Hepatic stellate cell (primary cell): ENCODE data around the gene CALHM3.
"Not testable (repeated sequence)": the region's sequence is repeated elsewhere in the genome, so short reads cannot be mapped to it uniquely, and the experiment has no call there.

Experiments used
- DNase-seq: peaks from one replicate; pipeline ENCODE4 v3.0.0; 2011; ENCODE audit warnings: low spot score

The CALHM3 gene, protein sequence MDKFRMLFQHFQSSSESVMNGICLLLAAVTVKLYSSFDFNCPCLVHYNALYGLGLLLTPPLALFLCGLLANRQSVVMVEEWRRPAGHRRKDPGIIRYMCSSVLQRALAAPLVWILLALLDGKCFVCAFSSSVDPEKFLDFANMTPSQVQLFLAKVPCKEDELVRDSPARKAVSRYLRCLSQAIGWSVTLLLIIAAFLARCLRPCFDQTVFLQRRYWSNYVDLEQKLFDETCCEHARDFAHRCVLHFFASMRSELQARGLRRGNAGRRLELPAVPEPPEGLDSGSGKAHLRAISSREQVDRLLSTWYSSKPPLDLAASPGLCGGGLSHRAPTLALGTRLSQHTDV

DNA sequence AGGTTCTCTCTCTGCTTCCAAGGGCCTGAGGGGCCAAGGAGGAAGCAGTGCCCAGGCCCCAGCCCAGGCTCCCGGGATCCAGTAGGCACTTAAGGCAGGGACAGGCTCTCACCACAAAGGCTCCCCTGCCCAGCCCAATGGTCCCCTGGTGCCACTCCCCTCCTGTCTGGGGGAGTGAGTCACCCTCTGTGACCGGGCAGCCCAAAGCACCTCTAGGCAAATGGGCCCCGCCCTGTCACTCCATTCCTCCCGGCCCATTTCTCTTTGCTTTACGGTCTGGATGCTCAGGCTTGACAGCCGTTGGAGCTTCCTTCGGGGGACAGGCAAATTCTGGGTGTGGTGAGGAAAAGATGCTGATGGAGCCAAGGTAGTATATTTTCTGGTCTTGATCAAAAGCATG, at the start of gene CALHM3:
Gene CALHM3 (minus strand): TSS at position 106 of the 400 bp plus-strand sequence. CDS start 208 bp downstream, outside the sequence.
- DNase-seq = no peak

DNA sequence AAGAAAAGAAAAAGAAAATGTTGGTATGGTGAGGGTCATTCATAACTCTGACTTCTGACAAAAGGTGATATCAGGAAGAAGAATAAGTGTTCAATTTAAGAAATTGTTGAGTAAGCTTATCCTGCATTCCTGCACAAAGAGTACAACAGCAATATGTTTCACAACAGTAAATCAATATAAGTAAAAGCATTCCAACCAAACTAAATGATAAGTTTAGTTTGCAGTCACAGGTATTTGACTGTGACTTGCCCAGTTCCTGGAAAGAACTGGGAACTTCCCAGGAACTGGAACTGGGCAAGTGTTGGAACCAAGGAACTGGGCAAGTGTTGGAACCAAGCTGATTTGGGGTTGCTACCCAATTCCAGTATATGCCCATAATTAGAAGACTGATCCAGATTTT, 49.5 kb upstream of the CALHM3 start:
- no peak for DNase-seq

DNA sequence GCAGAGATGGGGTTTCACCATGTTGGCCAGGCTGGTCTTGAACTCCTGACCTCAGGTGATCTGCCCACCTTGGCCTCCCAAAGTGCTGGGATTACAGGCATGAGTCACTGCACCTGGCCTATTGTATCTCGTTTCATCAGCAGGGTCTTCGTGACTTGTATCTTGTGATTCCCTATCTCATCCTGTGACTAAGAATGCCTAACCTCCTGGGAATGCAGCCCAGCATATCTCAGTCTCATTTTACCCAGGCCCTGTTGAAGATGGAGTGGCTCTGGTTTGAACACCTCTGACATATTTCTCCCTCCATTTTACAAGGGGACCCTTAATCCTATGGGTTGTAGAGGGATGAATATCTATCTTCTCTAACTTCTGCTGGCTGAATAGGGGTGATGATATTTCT, 48.4 kb upstream of the CALHM3 start:
- DNase-seq = not testable (repeated sequence)

DNA sequence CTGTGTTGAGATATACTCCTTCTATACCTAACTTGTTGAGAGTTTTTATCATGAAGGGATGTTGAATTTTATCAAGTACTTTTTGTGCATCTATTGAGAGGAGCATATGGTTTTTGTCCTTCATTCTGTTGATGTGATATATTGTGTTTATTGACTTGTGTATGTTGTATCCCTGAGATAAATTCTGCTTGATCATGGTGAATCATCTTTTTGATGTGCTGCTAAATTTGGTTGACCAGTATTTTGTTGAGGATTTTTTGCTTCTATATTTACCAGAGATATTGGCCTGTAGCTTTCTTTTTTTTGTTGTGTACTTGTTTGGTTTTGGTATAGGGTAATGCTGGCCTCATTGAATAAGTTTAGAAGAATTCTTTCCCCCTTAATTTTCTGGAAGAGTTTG, 46.9 kb upstream of the CALHM3 start:
- DNase-seq = no peak

DNA sequence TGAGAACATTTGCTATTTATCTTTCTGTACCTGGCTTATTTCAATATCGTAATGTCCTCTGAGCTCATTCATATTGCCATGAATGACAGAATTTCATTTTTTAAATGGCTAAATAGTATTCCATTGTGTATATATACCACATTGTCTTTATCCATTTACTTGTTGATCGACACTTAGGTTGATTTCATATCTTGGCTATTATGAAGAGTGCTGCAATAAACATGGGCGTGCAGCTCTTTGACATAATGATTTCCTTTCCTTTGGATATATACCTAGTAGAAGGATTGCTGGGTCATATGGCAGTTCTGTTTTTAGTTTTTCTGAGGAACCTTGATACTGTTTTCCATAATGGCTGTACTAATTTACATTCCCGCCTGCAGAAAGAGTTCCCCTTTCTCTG, 44.6 kb upstream of the CALHM3 start:
- DNase-seq = no peak

DNA sequence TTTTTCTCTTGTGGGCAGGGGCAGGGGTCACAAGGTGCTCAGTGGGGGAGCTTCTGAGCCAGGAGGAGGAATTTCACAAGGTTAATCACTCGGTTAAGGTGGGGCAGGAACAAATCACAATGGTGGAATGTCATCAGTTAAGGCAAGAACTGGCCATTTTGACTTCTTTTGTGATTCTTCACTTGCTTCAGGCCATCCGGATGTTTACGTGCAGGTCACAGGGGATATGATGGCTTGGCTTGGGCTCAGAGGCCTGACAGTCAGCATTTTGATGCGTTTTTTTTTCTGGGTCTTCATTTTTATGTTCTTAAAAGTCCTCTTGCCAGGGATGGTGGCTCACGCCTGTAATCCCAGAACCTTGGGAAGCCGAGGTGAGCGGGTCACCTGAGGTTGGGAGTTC, 43.0 kb upstream of the CALHM3 start:
- DNase-seq = not testable (repeated sequence)

DNA sequence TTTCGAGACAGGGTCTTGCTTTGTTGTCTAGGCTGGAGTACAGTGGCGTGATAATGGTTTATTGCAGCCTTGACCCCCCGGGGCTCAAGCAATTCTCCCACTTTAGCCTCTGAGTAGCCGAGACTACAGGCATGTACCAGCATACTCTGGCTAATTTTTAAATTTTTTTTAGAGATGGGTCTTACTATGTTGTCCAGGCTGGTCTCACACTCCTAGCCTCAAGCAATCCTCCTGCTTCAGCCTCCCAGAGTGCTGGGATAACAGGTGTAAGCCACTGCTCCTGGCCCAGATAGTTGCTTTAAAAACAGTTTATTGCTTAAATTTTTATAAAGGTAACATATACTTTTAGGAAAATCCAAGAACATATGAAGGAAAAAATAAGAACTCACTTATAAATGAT, 40.8 kb upstream of the CALHM3 start:
- no peak for DNase-seq

DNA sequence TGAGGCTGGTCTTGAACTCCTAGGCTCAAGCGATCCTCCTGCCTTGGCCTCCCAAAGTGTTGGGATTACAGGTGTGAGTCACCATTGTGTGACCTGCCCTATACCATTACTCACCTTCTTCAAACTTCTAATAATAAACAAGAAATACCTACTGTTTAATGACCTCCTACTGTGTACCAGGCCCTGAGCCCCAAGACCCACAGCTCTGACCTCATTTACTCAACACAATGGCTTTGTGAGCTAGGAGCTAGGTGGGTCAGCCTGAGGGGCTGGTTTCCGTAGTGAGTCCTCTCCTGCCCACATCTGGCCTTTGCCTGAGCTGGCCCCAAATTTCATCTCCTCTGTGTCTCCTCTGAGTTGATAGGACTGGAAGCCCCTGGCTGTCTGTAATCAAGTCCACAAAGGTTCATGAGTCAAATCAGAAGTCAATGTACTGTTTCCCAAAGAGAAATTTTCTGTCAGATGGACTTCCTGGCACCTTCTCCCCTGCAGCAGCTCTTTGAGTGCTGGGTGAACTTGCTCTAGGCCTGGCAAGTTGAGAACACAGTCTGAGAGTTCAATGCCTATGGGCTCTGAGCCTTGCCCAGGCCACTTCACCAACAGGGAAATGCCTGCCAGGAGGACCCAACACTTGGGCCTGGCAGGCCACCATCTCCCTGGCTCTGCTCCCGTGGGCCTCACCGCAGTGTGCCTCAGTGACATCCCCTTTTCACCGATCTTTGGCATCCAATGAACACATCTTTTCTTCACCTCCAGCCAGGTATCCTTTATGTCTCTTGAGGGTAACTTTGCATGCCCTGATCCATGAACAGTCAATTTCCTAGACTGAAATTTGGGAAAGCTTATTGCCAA, 38.4 kb upstream of the CALHM3 start:
- no peak for DNase-seq

DNA sequence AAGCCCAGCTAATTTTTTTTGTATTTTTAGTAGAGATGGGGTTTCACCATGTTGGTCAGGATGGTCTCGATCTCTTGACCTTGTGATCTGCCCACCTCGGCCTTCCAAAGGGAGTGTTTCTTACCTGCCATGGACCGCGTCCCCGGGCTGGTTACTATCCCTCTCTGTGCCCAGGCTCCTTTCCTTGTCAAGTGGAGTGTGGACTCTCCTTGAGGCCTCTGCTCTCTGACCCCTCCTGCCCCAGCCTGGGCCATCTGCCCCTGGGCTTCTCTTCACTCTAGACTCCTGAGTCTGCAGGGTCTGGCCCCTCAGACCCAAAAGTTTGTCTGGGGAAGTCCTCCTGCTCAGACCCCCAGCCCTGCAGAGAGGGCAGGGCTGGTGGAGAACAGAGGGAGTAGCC, 35.2 kb upstream of the CALHM3 start:
- DNase-seq = no peak

DNA sequence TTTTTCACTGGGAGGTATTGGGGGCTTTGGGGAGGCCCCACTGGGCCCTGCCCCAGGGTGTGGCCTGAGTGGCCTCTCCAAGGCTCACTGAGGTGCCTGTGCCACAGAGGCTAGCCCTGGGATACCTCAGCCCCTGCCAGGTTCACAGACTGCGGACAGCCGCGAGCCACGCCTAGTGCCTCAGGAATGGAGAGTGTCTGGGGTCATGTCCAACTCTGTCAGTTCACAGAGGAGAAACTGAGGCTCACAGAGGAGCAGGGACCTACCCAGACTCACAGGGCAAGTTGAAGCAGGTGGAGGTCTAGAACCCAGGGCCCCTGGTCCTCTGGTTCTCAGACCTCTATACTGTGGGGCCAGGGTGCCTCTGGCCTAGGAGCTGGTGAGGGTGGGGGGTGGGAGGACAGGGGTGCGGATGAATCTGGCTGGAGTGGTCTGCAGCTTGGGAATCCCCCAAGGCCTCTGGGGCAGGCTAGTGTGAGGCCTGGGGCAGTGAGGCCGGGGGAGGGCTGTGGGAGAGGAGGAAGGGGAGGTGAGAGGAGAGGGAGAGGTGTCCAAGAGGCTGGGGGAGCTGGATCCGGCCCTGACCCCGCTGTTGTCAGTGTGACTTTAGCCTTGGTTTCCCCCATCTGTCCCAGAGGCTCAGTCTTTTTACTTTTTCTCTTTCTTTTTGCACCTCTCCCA, 34.5 kb upstream of the CALHM3 start:
- DNase-seq = no peak

DNA sequence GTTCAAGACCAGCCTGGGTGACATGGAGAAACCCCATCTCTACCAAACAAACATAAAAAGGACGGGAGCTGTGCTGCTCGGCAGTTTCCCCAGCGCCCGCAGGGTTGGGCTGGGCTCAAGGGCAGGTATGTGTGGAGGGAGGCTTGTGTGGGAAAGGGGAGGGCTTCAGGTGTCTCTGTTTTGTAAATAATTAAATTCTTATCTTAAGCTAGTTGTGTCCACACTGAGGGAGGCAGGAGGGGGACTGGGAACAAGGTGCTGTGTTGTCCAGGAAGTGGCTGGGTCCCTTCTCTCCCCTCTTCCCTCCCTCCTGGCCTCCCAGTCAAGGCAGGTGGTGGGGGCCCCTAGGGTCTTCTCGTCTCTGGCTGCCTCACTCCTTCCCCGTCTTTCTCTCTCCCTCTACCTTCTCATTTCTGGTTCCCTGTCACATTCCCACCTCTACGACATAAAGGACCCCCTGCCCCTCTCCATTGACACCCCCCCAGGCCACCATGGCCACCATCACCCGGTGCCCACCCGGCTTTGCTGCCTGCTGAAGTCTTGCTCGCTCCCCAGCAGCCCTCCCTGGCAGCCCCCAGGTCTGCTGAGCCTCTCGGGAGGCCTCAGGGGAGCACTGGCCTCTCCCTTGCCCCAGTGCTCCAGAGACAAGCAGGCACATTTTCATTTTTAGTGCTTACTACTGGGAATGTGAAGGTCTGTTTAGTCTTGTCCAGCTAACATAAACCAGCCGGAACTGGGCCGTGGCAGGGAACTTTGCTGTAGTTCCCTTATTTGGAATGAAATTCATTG, 33.7 kb upstream of the CALHM3 start:
- no peak for DNase-seq

DNA sequence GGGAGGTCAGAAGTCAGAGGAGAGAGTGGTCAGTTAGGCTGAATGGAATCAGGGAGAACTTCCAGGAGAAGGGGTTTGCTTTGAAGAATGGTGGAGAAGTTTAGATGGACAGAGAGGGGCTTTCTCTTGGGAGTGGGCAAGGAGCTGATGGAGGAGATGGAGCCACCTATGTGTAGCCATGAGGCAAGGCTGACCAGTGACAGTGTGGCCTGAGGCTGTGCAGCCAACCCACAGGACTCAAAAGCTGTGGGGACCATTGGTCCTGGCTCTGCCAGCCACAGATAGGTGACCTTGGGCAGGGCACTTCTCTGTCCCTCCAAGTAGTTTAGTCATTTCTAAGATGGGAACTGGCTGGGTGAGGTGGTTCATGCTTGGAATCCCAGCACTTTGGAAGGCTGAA, 33.1 kb upstream of the CALHM3 start:
- no peak for DNase-seq

DNA sequence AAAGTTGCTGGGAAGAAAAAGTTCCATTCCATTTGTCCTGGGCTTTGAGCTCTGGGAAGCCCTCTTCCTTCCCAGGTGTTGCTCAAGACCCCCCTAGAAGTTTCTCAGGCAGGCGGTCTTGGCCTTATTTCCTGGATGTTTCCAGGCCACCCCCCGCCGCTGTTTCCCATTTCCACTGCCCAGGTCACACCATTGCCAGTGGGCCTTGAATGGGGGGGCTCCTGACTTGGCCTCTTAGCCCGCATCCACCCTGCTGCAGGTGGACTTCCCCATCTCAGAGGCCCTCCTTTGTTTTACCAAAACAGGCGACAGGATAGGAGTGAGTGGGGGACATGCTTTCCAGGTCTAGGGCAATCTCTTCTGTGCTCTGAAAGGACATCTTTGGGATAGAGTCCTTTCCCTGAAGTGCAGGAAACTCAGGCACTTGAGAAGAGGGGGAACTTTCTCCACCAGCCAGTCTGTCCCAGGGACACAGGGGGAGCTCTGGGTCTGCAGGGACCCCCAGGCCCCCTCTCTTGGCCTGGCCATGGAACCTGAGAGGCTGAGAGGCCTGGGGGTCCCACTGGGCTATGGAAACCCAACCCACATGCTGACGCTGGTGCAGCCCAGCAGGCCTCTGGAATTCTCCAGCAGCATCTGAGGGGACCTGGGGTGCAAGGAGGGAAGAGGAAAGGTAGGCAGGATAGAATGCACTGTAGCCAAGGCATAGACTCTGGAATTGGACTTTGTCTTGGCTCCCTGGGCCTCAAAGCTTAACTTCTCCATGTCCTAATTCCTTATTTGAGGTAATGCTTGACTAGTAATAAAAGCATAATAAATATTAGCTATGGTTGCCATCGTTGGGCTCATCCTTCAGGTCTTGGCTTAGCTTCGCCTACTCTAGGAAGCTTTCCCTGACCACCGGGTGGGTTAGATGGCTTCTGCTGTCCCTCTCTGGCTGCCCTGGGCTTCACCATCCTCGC, 32.0 kb upstream of the CALHM3 start:
- no peak for DNase-seq

DNA sequence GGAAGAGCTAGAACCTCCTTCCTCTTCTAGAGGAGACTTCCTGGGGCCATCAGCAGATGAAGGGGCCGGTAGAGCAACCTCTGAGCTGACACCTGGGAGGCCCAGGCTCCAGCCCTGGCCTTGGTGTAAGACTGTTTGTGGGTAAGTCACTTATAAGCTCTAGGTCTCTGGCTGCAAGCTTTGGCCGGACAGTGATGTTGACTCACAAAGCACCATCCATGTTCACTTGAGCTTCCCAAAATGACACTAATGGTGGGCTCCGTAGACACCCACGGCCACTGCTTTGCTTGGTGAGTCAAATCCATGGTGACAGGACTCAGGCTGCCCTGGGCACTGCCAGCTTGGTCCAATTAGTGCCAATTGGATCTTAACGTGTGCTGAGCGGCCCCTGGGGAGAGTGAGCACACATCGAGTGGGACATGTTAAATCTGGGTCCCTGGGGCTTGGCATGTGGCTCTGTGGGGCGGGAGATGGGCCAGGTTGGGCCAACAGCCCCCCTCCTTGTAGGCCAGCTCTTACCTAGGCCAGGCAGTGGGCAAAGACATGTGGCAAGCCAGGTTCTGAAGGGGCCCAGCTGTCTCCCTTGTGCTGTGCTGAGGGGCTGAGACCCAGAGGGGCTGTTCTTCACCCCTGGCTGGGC, 31.1 kb upstream of the CALHM3 start:
- DNase-seq = no peak

DNA sequence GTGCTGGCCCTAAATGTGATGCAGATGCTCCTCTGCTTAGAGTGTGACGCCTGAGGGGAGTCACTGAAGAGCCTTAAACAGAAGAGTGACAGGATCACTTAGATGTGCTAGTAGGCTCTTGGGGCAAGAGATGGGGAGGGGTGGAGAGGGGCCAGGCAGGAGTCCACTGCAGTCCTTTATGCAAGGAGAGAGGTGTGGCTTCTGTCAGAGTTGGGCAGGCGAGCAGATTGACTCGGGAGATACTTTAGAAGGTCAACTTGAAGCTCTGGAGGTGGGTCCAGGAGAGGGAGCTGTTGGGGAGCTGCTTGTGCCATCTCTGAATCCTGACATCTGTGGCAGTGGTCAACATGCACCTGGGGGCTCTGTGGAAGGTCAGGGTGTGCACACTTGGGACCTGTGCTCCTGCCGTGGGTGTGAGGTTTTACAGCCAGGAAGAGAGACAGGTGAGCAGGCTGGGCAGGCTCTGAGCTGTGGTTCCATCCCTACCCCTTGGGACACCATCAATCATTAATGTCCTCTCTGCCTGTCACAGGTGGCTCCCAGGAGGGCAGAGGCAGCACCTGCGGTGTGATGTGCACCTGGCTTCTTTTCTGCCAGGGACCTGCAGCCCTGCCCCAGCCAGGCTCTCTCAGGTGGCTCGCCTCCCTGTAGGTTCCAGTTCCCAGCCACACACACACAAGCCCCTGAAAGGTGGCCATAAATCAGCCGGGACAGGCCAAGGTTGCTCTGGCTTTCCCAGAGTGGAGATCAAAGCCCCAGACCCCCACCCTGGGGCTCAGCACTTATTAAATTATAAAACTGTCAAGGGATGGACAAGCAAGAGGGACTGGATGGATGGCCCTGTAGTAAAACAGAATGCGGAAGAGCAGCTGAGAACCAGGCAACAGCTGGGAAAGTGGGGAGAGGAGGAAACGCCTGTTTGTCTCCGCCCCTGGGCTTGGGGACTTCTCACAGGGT, 28.5 kb upstream of the CALHM3 start:
- no peak for DNase-seq

DNA sequence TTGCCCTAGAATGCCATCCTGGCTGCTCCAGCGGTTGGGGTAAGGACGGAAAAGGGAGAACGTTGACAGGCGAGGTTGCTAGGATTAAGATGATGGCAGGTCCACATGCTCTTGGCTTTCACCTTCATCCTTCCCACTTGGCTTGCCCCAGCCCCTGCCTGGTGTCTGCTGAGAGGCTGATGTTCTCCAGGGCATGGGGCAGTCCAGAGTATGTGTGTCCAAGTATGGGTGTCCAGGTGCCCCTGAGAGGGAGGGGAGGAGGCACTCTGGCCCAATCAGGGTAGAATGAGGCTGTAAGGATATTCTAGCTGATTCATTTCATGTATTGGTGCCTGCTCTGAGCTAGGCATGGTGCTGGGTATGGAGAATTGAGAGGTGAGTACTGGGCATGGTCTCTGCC, 27.0 kb upstream of the CALHM3 start:
- DNase-seq = no peak

DNA sequence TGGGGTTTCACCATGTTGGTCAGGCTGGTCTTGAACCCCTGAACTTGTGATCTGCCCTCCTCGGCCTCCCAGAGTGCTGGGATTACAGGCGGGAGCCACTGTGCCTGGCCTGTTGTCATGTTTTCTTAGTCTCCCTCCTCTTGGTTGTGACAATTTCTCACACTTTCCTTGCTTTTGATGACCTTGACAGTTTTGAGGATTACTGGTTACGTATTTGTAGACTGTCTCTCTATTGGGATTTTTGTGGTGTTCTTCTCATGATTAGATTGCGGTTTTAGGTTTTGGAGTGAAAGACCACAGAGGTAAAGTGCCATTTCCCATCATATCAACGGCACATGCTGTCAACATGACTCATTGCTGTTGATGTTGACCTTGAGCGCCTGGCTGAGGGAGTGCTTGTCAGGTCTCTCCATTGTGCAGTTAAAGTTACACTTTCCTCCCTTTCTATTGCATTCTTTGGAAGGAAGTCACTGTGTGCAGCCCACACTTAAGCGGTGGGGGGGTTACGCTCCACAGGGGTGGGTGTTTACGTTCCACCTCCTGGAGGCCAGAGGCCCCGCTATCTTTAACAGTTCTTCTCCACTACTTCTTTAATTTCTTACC, 25.2 kb upstream of the CALHM3 start:
- peak; percentile 77 for DNase-seq

DNA sequence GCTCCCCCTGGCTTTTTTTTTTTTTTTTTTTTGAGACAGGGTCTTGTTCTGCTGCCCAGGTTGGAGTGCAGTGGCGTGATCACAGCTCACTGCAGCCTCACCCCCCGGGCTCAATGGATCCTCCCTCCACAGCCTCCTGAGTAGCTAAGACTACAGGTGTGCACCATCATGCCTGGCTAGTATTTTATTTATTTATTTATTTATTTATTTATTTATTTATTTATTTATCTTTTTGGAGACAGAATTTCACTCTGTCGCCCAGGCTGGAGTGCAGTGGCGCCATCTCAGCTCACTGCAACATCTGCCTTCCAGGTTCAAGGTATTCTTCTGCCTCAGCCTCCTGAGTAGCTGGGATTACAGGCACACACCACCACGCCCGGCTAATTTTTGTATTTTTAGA, 24.7 kb upstream of the CALHM3 start:
- DNase-seq = not testable (repeated sequence)
